SIG-M5 treated with dmso at 0.1 percent for 504 hours (cell line): ENCODE results near the gene HSFY1.
"Not testable (repeated sequence)": the region's sequence is repeated elsewhere in the genome, so short reads cannot be mapped to it uniquely, and the experiment has no call there.

Experiments
- DNase-seq: peaks from one replicate; lab custom pipeline; 2025; ENCODE audit not compliant: unreplicated experiment; lab: John Stamatoyannopoulos, UW

The HSFY1 gene, protein sequence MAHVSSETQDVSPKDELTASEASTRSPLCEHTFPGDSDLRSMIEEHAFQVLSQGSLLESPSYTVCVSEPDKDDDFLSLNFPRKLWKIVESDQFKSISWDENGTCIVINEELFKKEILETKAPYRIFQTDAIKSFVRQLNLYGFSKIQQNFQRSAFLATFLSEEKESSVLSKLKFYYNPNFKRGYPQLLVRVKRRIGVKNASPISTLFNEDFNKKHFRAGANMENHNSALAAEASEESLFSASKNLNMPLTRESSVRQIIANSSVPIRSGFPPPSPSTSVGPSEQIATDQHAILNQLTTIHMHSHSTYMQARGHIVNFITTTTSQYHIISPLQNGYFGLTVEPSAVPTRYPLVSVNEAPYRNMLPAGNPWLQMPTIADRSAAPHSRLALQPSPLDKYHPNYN

DNA sequence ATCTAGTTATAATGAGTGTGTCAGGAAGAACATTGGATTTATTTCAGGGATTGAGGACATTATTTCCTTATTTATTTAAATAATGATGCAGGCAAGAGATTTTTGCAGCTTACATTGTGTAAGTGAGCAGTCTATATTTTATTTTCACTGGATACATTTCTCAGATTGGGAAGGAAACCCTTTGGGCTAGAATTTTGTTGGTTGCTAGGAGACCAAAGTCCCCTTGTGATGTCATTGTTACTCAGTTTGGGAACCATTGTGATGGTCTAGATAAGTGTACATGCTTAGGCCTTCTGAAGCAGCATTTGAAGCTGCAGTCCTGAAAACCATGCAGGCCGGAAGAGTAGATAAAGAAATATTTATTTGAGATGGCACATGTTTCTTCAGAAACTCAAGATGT lies at the start of gene HSFY1:
Gene HSFY1 (plus strand): TSS at position 301 of the 400 bp plus-strand sequence. CDS start 68 bp downstream, at position 369.
- DNase-seq, result not testable (repeated sequence)

DNA sequence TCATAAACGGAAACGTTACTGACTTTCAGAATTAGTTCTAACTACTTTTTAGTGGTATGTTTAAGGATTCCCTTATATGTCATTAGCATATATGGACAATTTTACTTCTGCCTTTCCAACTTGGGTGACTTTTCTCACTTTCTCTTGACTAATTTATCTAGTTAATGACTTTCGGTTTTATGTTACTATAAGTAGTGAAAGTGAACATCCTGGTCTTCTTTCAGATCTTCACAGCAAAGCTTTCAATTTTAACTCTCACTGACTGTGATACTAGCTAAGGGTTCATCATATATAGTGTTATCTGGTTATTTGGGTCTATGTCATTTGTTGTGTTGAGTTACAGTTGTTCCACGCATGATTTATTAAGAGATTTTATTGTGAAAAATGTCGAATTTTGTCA lies 42.3 kb upstream of the HSFY1 start:
- not testable (repeated sequence) for DNase-seq

DNA sequence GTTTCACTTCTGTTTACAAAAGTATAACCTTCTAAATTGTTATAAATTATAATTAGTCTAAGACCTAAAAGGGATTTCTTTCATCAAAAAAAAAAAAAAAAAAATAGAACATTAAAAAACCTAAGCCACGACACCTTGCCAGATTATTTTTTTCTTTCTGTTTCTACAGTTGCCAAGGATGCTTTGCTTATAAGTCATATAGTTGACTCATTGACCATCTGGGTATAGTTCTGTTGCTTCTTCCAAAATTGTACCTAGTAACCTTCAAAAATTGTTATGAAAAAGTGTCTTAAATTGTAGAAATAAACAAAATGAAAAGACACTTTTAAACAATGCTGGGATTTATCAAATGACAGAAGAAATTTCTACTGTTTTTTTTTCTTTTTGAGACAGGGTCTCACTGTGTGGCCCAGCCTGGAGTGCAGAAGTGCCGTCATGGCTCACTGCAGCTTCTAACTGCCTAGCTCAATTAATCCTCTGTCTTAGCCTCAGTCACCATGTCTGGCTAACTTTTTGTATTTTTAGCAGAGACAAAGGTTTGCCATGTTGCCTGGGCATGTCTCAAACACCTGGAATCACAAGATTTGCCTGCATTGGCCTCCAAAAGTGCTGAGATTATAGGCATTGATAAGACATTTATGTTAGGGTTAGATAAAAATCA lies 15.4 kb upstream of the HSFY1 start:
- DNase-seq, result not testable (repeated sequence)

DNA sequence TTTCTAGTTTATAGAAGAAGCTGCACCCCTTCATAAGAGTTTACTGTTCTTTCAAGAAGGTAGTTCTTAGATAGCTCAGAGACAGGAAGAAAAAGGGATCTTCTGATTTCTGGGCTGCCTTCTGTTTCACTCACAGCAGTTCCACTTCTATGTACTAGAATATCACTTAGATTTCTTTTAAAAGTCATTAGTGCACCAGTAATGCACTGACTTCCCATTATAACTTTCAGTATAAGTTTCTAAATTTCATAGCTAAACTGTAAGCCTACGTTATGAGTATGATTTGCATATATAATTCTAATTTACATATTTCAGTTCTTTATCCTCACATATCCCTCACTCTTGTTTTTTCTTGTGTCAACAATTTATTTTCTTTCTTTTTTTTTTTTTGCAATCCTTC lies 7.6 kb upstream of the HSFY1 start:
- not testable (repeated sequence) for DNase-seq

DNA sequence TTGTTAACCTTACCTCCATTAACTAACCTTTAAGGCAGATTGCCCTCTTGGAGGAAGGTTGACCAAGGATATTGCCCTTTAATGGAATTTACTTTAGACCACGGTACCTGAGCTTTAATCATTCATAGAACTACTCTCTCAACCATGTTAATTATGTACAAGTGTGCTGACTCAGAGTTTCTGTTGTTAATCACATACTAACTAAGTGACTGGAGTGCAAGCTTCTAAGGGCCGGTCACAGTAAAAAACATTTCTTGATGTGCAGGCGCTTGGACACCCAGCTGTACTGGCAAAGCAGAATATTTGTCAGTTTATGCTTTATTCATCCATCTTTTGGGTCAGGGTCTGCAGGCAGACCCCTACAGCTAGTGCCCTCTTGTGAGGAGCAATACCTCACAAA lies 6.6 kb downstream of the HSFY1 start:
- DNase-seq, result not testable (repeated sequence)

DNA sequence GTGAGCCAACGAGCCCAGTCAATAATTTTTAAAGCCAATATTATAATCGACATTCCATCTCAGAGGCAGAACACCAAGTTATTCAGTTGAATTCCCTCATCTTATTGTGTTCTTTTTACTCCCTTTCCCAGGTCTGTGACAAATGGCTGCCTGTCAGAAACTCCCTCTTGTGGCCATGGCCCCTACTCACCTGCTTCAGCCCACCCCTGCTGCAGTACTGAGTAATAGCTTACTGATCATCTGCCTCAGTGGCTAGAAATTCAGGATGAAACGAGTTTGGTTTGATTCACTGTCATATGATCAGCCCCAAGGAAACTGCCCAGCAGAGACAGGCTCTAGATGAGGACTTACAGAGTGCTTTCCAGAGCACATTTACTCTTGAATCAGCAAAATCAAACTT lies 19.4 kb downstream of the HSFY1 start:
- not testable (repeated sequence) for DNase-seq
